Hepatocyte (in vitro differentiated cells): ENCODE data around the gene TEX47.

Source experiments
- EZH2 ChIP-seq: fragments of 200-600 bp; sonication (generic); IDR thresholded peaks from 2 replicates; pipeline ENCODE4 v1.6.1; 2016; ENCODE audit warnings: antibody characterized with exemption, mild to moderate bottlenecking, borderline replicate concordance
- EZH2phosphoT487 ChIP-seq: fragments of 200-600 bp; sonication (generic); IDR thresholded peaks from one replicate; pipeline ENCODE4 v1.6.1; 2018; ENCODE audit warnings: antibody characterized with exemption, mild to moderate bottlenecking, low read depth, moderate library complexity; ENCODE audit not compliant: unreplicated experiment, severe bottlenecking
- TF ChIP-seq, protein P1 (sequence below): fragments of 200-600 bp; sonication (generic); IDR thresholded peaks from 2 replicates; pipeline ENCODE4 v1.5.1; 2016; ENCODE audit warnings: antibody characterized with exemption, mild to moderate bottlenecking; ENCODE audit not compliant: poor library complexity

DNA sequence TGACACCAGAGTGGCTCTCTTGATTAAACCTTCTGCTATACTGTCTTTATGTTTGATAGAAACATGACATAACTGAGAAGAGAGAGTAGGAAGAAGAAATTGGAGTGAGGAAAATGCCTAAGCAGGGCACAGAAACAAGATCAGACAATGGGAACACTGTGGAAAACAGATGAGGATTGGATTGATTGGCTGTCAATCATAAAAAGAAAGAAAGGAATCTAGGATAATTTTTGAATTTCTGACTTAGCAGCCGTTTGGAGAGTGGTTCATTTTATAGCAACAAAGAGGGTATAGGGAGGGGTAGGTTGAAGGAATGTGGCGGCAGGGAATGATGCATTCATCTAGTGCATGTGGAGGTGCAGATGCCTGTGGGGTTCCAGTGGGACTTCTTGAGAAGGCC is 7.8 kb downstream of the TEX47 start:
- TF ChIP-seq, protein P1, sequence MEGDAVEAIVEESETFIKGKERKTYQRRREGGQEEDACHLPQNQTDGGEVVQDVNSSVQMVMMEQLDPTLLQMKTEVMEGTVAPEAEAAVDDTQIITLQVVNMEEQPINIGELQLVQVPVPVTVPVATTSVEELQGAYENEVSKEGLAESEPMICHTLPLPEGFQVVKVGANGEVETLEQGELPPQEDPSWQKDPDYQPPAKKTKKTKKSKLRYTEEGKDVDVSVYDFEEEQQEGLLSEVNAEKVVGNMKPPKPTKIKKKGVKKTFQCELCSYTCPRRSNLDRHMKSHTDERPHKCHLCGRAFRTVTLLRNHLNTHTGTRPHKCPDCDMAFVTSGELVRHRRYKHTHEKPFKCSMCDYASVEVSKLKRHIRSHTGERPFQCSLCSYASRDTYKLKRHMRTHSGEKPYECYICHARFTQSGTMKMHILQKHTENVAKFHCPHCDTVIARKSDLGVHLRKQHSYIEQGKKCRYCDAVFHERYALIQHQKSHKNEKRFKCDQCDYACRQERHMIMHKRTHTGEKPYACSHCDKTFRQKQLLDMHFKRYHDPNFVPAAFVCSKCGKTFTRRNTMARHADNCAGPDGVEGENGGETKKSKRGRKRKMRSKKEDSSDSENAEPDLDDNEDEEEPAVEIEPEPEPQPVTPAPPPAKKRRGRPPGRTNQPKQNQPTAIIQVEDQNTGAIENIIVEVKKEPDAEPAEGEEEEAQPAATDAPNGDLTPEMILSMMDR, result no peak
- TF ChIP-seq EZH2, result no peak
- no peak for TF ChIP-seq EZH2phosphoT487
